NCI-H2081 treated with DMSO at 0.1 percent for 48 hours (cell line): ENCODE measurements around the gene AK5.

ENCODE experiments used
- DNase-seq: peaks from one replicate; lab custom pipeline; 2025; lab: John Stamatoyannopoulos, UW

Gene AK5

DNA sequence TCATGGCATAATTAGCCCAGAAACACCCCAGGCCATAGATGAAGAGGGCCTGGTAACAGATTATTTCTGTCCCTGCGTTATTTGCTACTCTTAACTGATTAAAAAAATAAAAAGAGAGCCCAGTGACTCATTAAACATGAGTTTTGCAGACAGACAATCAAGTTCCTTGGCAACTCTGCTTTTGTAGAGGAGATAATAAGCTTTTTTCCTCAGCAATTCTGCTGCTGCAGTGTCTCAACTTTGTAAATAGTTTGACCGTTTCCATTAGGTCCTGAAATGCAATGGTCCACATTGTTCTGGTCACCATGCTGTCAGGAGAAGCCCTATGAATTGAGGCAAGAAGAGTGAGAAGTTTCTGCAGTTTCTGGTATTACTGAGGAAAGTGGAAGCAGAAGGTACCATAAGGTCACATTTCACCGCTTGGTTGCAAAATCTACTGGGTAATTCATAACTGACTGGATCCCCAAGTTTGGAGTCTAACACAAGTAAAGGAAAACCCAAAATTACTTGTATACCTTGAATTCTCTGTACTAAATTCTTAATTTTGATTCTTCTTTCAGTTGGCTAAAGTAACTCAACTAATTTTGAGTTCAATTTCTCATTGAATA lies 261.1 kb downstream of the AK5 start:
- DNase-seq, result no peak

DNA sequence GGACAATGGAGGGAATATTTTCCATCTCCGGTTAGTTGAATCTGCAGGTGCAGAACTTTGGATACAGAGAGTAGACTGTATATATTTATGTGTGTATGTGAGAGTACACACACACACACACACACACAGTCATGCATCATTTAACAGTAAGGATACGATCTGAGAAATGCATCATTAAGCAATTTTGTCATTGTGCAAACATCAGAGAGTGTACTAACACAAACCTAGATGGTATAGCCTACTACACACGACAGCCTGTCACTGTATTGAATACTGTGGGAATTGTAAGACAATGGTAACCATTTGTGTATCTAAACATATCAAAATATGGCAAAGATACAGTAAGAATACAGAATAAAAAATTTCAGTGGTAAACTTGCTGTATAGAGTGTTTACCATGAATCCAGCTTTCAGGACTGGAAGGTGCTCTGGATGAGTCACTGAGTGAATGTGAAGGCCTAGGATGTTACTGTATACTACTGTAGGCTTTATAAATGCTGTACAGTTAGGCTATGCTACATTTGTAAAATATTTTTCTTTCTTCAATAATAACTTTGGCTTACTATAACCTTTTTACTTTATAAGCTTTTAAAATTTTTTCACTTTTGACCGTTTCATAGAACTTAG lies 262.1 kb downstream of the AK5 start:
- DNase-seq, result peak; percentile 20

DNA sequence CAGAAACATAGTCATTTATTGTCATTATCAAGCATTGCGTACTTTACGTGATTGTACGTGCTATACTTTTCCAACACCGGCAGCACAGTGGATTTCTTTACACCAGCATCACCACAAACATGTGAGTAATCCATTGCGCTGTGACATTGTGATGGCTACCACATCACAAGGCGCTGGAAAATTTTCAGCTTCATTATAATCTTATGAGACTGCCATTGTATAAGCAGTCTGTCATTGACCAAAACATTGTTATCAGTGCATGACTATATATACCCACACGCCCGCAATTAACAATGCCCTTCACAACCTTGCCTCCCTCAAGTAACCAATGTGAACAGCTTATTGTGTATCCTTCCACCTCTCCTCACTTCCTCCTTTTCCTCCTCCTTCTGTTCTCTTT lies 263.0 kb downstream of the AK5 start:
- DNase-seq, result no peak

- DNase-seq, result no peak
These were observed 264.2 kb downstream of the AK5 start for GRCh38 chr1:77545970-77546369.

GRCh38 chr1:77546890-77547289 lies 265.1 kb downstream of the AK5 start:
- DNase-seq, result no peak

GRCh38 chr1:77548285-77548684 lies 266.5 kb downstream of the AK5 start:
- DNase-seq, result no peak

GRCh38 chr1:77550135-77550534 lies 268.3 kb downstream of the AK5 start:
- no peak for DNase-seq

- no peak for DNase-seq
These were observed 270.8 kb downstream of the AK5 start for GRCh38 chr1:77552626-77553025.

GRCh38 chr1:77553568-77554291 lies 271.9 kb downstream of the AK5 start:
- DNase-seq, result no peak

- DNase-seq, result no peak
These were observed 274.2 kb downstream of the AK5 start for GRCh38 chr1:77556045-77556444.

- DNase-seq, result no peak
These were observed 275.2 kb downstream of the AK5 start for GRCh38 chr1:77557053-77557452.

DNA sequence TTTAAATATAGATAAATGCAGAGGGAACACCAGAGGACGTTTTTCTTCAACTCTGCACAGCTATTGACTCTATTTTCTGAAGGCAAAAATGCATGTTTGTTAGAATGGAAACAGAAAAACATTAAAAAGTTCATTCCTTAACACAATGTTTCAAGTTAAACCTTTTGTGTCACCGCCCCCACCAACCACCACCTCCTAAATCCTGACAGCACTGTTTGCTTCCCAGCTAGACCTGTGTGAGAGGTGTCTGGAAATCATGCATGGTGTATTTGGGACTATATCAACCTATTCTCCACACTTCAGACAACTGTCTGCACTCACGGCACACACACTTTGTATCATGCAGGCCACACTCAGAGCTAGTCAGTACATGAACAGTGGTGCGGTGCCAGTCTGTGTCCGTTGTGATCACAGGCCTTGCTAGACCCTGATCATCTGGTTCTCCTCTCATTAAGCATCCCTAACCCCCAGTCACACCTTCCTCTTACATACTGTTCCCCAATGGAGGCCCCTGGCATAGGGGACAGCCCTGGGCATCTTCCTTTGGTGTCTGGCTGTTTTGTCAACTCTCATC lies 276.9 kb downstream of the AK5 start:
- no peak for DNase-seq

- no peak for DNase-seq
These were observed 278.9 kb downstream of the AK5 start for GRCh38 chr1:77560741-77561140.

DNA sequence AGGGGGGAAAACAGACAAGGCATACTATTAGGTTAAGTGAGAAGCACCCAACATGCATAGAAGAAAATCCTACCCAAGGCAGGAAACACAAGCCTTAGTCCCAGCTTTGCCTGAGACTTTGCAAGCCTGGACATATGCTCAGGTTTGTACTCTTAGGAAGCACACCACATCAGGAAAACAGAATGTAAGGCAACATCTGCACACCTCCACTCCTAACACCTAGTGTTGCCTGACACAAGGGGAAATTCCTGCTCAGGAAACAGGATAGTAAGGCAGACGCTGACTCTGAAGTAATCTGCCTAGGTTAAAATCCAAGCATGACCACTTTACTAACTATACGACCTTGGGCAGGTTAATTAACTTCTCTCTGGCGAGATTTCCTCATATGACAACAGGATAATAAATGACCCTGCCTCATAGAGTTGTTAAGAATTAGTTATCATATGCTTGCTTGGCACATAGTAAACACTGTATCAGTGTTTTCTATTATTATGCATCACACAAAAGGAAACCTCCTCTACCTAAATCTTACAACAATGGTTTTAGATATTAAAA lies 280.9 kb downstream of the AK5 start:
- DNase-seq, result no peak

DNA sequence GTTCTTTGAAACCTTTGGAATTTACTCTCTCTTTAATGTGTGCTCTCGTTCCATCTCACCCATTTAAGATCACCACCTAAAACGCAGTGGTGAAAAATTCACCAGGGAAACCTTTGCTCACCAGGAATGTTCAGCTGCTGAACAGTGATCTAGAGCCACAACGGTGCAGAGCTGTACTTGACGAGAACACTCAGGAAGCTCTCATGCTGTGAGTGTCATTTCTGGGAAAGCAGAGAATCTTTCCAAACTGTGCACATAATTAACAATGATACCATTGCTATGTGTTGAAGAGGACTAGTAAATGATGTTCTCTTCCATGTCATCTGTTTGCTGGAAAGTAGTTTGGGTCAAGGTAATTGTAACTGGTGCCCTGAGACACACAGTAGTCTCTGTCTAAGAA lies 283.5 kb downstream of the AK5 start:
- no peak for DNase-seq

DNA sequence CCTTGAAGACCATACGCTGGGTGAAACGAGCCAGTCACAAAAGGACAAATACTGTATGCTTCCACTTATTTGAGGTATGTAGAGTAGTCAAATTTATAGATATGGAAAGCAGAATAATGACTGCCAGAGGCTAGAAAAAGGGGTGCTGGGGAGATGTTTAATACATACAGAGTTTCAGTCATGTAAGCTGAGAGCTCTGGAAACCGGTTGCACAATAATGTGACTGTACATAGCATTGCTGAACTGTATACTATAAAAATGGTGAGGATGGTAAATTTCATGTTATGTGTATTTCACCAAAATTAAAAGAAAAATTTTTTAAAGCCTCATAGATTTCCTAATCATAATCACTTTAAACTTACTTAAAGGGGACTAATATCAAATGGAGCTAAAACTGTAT lies 289.8 kb downstream of the AK5 start:
- DNase-seq, result no peak

DNA sequence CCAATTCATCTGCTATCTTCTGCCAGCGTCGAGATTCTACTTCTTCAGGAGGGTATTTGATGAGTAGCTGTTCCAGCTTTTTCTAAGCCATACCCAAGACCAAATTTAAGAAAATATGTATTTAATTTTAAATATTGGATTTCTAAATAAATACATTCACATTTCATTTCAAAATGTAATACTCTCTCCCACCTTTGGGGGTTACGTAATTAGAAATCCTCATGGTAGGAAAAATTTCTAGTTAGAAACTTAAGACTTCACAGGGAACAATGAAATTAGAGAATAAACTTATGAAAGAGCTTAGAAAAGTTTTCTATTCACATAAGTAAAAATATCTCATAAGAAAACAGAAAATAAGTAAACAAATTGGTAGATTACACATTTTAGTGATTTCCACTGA lies 297.7 kb downstream of the AK5 start:
- DNase-seq, result no peak

GRCh38 chr1:77582905-77583304 lies 301.1 kb downstream of the AK5 start:
- no peak for DNase-seq

- no peak for DNase-seq
These were observed 301.7 kb downstream of the AK5 start for GRCh38 chr1:77583483-77583882.

- DNase-seq, result no peak
These were observed 303.1 kb downstream of the AK5 start for GRCh38 chr1:77584884-77585283.

- DNase-seq, result no peak
These were observed 303.9 kb downstream of the AK5 start for GRCh38 chr1:77585610-77586314.

DNA sequence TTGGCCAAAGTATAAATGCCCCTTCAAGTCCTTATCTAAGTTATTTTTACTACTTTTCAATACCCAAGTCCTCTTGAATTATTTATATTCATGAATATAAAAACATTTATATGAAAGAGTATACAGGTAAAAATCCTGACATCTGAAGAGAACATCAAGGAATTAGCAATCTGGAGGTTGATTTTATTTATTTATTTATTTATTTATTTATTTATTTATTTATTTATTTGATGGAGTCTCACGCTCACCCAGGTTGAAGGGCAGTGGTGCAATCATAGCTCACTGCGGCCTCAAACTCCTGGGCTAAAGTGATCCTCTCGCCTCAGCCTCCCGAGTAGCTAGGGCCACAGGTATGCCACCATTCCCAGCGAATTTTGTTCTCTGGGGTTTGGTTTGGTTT lies 307.4 kb downstream of the AK5 start:
- no peak for DNase-seq
